K562 (cell line): Measurements from ENCODE around the gene IGSF23.

Experiments
- POLR2G ChIP-seq: fragments of 200-400 bp; formaldehyde crosslinking; IDR thresholded peaks from 2 replicates; pipeline ENCODE4 v1.6.1; 2017; ENCODE audit warnings: low read depth, mild to moderate bottlenecking, antibody characterized with exemption, low read length, moderate library complexity
- POU5F1 ChIP-seq: fragments of 150-350 bp; IDR thresholded peaks from 2 replicates; pipeline ENCODE4 v1.6.1; 2014; ENCODE audit warnings: borderline replicate concordance, low read length, low read depth, mild to moderate bottlenecking; ENCODE audit not compliant: partially characterized antibody
- RBFOX2 ChIP-seq: fragments of 200-400 bp; formaldehyde crosslinking; IDR thresholded peaks from 2 replicates; pipeline ENCODE4 v1.6.1; 2017; ENCODE audit warnings: low read depth, mild to moderate bottlenecking, low read length, moderate library complexity
- SMC3 ChIP-seq: conservative IDR thresholded peaks from 2 replicates; pipeline ENCODE4 v1.6.1; 2011; ENCODE audit warnings: low read depth, low read length, improper control_type of control experiment; ENCODE audit not compliant: insufficient read depth
- TRIM24 ChIP-seq, 2 experiments: fragments of 450-650 bp; IDR thresholded peaks; 2 replicates each; pipeline ENCODE4 v1.6.1; 2016
- ZNF212 ChIP-seq: fragments of 450-650 bp; formaldehyde crosslinking; IDR thresholded peaks from 2 replicates; pipeline ENCODE4 v1.4.0; 2020; ENCODE audit warnings: mild to moderate bottlenecking
- ZNF354B ChIP-seq: fragments of 250-450 bp; sonication (Bioruptor Pico); IDR thresholded peaks from 2 replicates; pipeline ENCODE4 v1.4.0; 2020
- TF ChIP-seq, protein P1 (sequence below), 2 experiments: fragments of 450-650 bp; IDR thresholded peaks; 2 replicates each; pipeline ENCODE4 v1.6.1; 2016
- TF ChIP-seq, protein P2 (sequence below): fragments of 450-650 bp; conservative IDR thresholded peaks from 2 replicates; pipeline ENCODE4 v1.6.1; 2016; ENCODE audit warnings: missing genetic modification characterization, low read depth, mild to moderate bottlenecking, control low read depth, missing compliant biosample characterization
- TF ChIP-seq, protein P3 (sequence below), 3 experiments: IDR thresholded peaks in 2 of 3; conservative IDR thresholded peaks in 1 of 3; 2 replicates each; pipeline ENCODE4 v1.5.1; 2011 to 2012; ENCODE audit warnings: low read length in 3 of 3, mild to moderate bottlenecking in 3 of 3, control low read depth in 2 of 3, improper control_type of control experiment in 1 of 3, inconsistent platforms in 1 of 3, low read depth in 1 of 3, mixed read lengths in 1 of 3, moderate library complexity in 1 of 3; ENCODE audit not compliant: insufficient read depth in 2 of 3
- TF ChIP-seq, protein P4 (sequence below): sonication (generic); formaldehyde crosslinking; IDR thresholded peaks from 2 replicates; pipeline ENCODE4 v1.9.0; 2022; ENCODE audit warnings: mild to moderate bottlenecking, missing genetic modification reagents

DNA sequence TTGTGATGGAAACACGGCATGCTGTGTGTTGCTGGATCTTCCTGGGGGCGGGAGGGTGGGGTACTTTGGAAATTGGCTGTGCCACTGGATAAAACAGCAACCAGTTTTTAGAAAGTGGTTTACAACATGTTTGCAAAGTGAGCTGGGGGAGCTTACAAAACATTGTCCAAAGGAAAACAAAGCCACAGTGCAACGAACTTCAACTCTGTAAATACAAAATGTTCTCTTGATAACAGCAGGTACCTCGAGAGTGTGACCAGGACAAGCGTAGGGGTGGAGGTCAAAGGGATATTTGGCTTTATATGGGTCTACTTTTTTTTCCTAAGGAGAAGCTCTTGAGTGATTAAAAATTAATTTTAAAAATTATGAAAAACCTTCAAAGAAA lies 2.5 kb downstream of the IGSF23 start:
- TF ChIP-seq POU5F1: no peak
- TF ChIP-seq, protein P1, sequence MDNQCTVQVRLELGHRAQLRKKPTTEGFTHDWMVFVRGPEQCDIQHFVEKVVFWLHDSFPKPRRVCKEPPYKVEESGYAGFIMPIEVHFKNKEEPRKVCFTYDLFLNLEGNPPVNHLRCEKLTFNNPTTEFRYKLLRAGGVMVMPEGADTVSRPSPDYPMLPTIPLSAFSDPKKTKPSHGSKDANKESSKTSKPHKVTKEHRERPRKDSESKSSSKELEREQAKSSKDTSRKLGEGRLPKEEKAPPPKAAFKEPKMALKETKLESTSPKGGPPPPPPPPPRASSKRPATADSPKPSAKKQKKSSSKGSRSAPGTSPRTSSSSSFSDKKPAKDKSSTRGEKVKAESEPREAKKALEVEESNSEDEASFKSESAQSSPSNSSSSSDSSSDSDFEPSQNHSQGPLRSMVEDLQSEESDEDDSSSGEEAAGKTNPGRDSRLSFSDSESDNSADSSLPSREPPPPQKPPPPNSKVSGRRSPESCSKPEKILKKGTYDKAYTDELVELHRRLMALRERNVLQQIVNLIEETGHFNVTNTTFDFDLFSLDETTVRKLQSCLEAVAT (IDR thresholded peaks at IDR 0.05): no peak
- no peak for TF ChIP-seq RBFOX2
- no peak for TF ChIP-seq ZNF212 (CRISPR knock-in tag)
- TF ChIP-seq, protein P2, sequence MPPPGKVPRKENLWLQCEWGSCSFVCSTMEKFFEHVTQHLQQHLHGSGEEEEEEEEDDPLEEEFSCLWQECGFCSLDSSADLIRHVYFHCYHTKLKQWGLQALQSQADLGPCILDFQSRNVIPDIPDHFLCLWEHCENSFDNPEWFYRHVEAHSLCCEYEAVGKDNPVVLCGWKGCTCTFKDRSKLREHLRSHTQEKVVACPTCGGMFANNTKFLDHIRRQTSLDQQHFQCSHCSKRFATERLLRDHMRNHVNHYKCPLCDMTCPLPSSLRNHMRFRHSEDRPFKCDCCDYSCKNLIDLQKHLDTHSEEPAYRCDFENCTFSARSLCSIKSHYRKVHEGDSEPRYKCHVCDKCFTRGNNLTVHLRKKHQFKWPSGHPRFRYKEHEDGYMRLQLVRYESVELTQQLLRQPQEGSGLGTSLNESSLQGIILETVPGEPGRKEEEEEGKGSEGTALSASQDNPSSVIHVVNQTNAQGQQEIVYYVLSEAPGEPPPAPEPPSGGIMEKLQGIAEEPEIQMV (tag): no peak
- TF ChIP-seq, protein P3, sequence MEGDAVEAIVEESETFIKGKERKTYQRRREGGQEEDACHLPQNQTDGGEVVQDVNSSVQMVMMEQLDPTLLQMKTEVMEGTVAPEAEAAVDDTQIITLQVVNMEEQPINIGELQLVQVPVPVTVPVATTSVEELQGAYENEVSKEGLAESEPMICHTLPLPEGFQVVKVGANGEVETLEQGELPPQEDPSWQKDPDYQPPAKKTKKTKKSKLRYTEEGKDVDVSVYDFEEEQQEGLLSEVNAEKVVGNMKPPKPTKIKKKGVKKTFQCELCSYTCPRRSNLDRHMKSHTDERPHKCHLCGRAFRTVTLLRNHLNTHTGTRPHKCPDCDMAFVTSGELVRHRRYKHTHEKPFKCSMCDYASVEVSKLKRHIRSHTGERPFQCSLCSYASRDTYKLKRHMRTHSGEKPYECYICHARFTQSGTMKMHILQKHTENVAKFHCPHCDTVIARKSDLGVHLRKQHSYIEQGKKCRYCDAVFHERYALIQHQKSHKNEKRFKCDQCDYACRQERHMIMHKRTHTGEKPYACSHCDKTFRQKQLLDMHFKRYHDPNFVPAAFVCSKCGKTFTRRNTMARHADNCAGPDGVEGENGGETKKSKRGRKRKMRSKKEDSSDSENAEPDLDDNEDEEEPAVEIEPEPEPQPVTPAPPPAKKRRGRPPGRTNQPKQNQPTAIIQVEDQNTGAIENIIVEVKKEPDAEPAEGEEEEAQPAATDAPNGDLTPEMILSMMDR (IDR thresholded peaks at IDR 0.05 in 2 of 3, conservative IDR thresholded peaks at IDR 0.05 in 1 of 3; ENCODE audit: insufficient read depth in 2 of 3, low read depth in 1 of 3, low read length in 3 of 3): no peak
- TF ChIP-seq POLR2G: no peak
- no peak for TF ChIP-seq TRIM24 (IDR thresholded peaks at IDR 0.05)
- TF ChIP-seq, protein P4, sequence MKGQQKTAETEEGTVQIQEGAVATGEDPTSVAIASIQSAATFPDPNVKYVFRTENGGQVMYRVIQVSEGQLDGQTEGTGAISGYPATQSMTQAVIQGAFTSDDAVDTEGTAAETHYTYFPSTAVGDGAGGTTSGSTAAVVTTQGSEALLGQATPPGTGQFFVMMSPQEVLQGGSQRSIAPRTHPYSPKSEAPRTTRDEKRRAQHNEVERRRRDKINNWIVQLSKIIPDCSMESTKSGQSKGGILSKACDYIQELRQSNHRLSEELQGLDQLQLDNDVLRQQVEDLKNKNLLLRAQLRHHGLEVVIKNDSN (CRISPR knock-in tag): no peak
- TF ChIP-seq ZNF354B (CRISPR knock-in tag): no peak
- TF ChIP-seq SMC3: no peak
